CD4-positive, CD25-positive, alpha-beta regulatory T cell (primary cell): Measurements from ENCODE around the gene ZNF423. TPM values are rescaled to one million over a fixed set of nuclear protein-coding genes. Genes with fewer than 3 reads are reported as not detected.

Experiments used
- ATAC-seq, 2 donors: fragments of 150-1000 bp; cut with Tn5 transposase; one replicate each; pipeline ENCODE4 v1.10.0; 2021; ENCODE audit warnings: low read depth in 2 of 2, moderate number of reproducible peaks in 2 of 2, moderate library complexity in 1 of 2
- DNase-seq, 3 donors: peaks; one replicate each; pipeline versions ENCODE4 v3.0.0 to v3.0.0-alpha.2; 2012 to 2022; ENCODE audit warnings: mixed read lengths in 1 of 3
- H3K27ac ChIP-seq: one replicate; pipeline ENCODE4 v1.7.0; 2013; ENCODE audit warnings: mild to moderate bottlenecking, low read length; ENCODE audit not compliant: insufficient read depth, poor library complexity, severe bottlenecking
- H3K27me3 ChIP-seq: one replicate; pipeline ENCODE4 v1.7.0; 2013; ENCODE audit warnings: low read length; ENCODE audit not compliant: control insufficient read depth, insufficient read depth
- H3K36me3 ChIP-seq: one replicate; pipeline ENCODE4 v1.7.0; 2013; ENCODE audit warnings: mild to moderate bottlenecking, low read length, moderate library complexity; ENCODE audit not compliant: control insufficient read depth, insufficient read depth
- H3K4me1 ChIP-seq: 2 replicates; pipeline ENCODE4 v1.7.0; 2013; ENCODE audit warnings: mild to moderate bottlenecking, low read length; ENCODE audit not compliant: insufficient read depth, control insufficient read depth, poor library complexity, severe bottlenecking
- H3K4me3 ChIP-seq: one replicate; pipeline ENCODE4 v1.7.0; 2013; ENCODE audit warnings: low read depth, mild to moderate bottlenecking, low read length, moderate library complexity
- H3K9me3 ChIP-seq, 2 experiments: 1 replicate in 1 of 2; 2 replicates in 1 of 2; pipeline ENCODE4 v1.7.0; 2013; ENCODE audit warnings: low read length in 2 of 2, mild to moderate bottlenecking in 1 of 2, moderate library complexity in 1 of 2; ENCODE audit not compliant: control insufficient read depth in 2 of 2
- H3K27ac Mint-ChIP-seq, 3 donors: one replicate each; pipeline ENCODE4 v1.8.0; 2020 to 2022; ENCODE audit warnings: mild to moderate bottlenecking in 3 of 3, mixed read lengths in 3 of 3, moderate library complexity in 2 of 3
- H3K27me3 Mint-ChIP-seq: one replicate; pipeline ENCODE4 v1.8.0; 2022; ENCODE audit warnings: mild to moderate bottlenecking, mixed read lengths
- H3K36me3 Mint-ChIP-seq: one replicate; pipeline ENCODE4 v1.8.0; 2020; ENCODE audit warnings: mixed read lengths
- H3K4me1 Mint-ChIP-seq, 4 donors: one replicate each; pipeline ENCODE4 v1.8.0; 2020 to 2022; ENCODE audit warnings: mixed read lengths in 4 of 4, mild to moderate bottlenecking in 1 of 4
- H3K4me3 Mint-ChIP-seq, 4 donors: one replicate each; pipeline ENCODE4 v1.8.0; 2020 to 2022; ENCODE audit warnings: mild to moderate bottlenecking in 4 of 4, mixed read lengths in 4 of 4, moderate library complexity in 3 of 4
- H3K9me3 Mint-ChIP-seq, 7 donors: one replicate each; pipeline ENCODE4 v1.8.0; 2020 to 2022; ENCODE audit warnings: mixed read lengths in 7 of 7, mild to moderate bottlenecking in 3 of 7, moderate library complexity in 2 of 7
- polyA plus RNA-seq, 4 donors: library from polyadenylated mRNA; unstranded; fragments of 300-500 nt; fragmentation: Illumina TruSeq; gene quantifications; one replicate each; pipeline ENCODE4 v1.2.3, GENCODE V29; 2021
- total RNA-seq: library from RNA; stranded (reverse); gene quantifications from one replicate; pipeline ENCODE4 v1.2.3, GENCODE V29; 2022

Gene ZNF423
- total and polyA plus RNA-seq, 5 donors from 2014 or later, result 0.05 TPM; not detected in 4

DNA sequence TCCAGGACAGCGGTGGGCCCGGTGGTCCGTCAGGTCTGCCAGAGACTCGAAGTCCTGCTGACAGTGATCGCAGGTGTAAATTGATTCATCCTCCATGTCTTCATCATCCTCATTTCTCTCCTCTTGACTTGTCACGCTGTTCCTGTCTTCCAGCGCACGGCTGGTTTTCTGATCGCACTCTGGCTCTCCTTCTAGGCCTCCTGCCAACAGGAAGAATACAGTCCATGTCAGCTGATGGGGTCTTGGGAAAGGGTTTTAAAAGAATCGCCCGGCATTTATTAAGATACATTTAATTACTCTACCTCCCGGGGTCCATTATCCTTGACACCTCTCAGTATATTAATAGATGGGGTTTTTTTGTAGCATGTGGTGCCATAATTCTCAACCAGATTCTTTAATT is 125.1 kb downstream of the ZNF423 start:
- no peaks in the 10 kb centered on the region for H3K4me1 ChIP-seq
- no peaks in the 10 kb centered on the region for H3K36me3 Mint-ChIP-seq
- H3K27me3 Mint-ChIP-seq, result peaks cover 8% of the 10 kb centered on the region
- H3K27ac ChIP-seq, result no peak overlapping the region
- H3K4me3 Mint-ChIP-seq, result no peak overlapping the region
- DNase-seq, result no peak
- H3K4me3 ChIP-seq, result no peak overlapping the region
- no peak for ATAC-seq
- H3K36me3 ChIP-seq, result no peaks in the 10 kb centered on the region
- peaks cover 0 to 11% (median 2%) of the 10 kb centered on the region in 7 donors for H3K9me3 Mint-ChIP-seq
- H3K4me1 Mint-ChIP-seq, result no peaks in the 10 kb centered on the region
- no peak overlapping the region for H3K27ac Mint-ChIP-seq
- H3K27me3 ChIP-seq, result no peaks in the 10 kb centered on the region
- peaks cover 0 to 4% of the 10 kb centered on the region in 2 experiments for H3K9me3 ChIP-seq

DNA sequence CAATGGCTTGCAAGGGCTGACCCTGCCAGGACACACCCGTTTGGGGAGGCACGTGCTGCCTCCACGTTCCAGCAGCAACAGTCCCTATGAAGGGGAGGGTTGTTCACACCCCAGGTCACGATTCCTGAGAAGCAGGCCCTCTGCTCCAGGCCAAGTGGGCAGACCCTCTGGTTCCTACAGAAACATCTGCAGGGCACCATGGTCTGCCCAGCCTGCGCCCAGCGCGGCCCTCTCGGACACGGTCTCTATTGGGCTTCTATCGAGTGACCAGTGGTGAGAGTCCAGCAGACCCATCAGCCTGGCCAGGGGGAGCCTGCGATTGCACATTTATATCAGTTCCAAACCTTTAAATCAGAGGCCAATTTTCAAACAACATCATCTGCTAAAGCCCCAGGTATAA is 128.3 kb downstream of the ZNF423 start:
- no peaks in the 10 kb centered on the region for H3K27me3 ChIP-seq
- Mint-ChIP-seq H3K4me1 (no peaks in the 10 kb centered on the region), H3K4me3 (no peak overlapping the region), H3K36me3 (no peaks in the 10 kb centered on the region), H3K9me3 (peaks cover 0 to 11% (median 3%) of the 10 kb centered on the region in 7 donors), H3K27ac (no peak overlapping the region), H3K27me3 (peaks cover 4% of the 10 kb centered on the region)
- DNase-seq (no peak), ATAC-seq (no peak)
- H3K36me3 ChIP-seq, result no peaks in the 10 kb centered on the region
- H3K27ac ChIP-seq, result no peak overlapping the region
- H3K4me1 ChIP-seq, result no peaks in the 10 kb centered on the region
- H3K9me3 ChIP-seq, result peaks cover 0 to 4% of the 10 kb centered on the region in 2 experiments
- H3K4me3 ChIP-seq, result no peak overlapping the region

GRCh38 chr16:49726155-49726554 is 129.8 kb downstream of the ZNF423 start:
- peaks cover 0 to 11% (median 3%) of the 10 kb centered on the region in 7 donors for H3K9me3 Mint-ChIP-seq
- Histone ChIP-seq H3K27me3 (no peaks in the 10 kb centered on the region), H3K27ac (no peak overlapping the region), H3K4me3 (no peak overlapping the region), H3K36me3 (no peaks in the 10 kb centered on the region), H3K4me1 (no peaks in the 10 kb centered on the region), H3K9me3 (peaks cover 0 to 4% of the 10 kb centered on the region in 2 experiments)
- H3K4me3 Mint-ChIP-seq, result no peak overlapping the region
- ATAC-seq (no peak), DNase-seq (no peak)
- H3K36me3 Mint-ChIP-seq, result no peaks in the 10 kb centered on the region
- peaks cover 4% of the 10 kb centered on the region for H3K27me3 Mint-ChIP-seq
- H3K4me1 Mint-ChIP-seq, result no peaks in the 10 kb centered on the region
- no peak overlapping the region for H3K27ac Mint-ChIP-seq

DNA sequence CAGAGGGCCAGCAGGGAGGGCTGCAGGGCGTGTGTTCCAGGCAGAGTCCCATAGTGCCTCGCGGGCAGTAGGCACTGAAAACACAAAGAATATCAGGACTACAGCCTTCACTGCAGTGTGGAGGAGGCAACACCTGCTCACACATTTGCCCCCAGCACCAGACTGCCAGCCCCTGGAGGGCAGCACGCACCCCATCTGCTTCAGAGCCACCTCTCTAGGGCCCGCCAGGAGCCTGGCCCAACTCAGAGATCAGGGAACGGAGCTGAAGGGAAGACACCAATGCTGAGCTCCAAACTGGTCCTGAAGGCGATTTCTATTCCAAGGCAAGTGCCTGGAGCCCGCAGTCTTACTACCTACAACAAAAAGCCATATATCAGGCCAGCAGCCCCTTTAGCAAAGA is 130.3 kb downstream of the ZNF423 start:
- Mint-ChIP-seq H3K4me1 (no peaks in the 10 kb centered on the region), H3K9me3 (peaks cover 0 to 8% (median 2%) of the 10 kb centered on the region in 7 donors), H3K36me3 (no peaks in the 10 kb centered on the region), H3K4me3 (no peak overlapping the region), H3K27ac (no peak overlapping the region), H3K27me3 (peaks cover 1% of the 10 kb centered on the region)
- no peak for DNase-seq
- Histone ChIP-seq H3K27ac (no peak overlapping the region), H3K27me3 (no peaks in the 10 kb centered on the region), H3K4me3 (no peak overlapping the region), H3K9me3 (peaks cover 0 to 4% of the 10 kb centered on the region in 2 experiments), H3K4me1 (no peaks in the 10 kb centered on the region), H3K36me3 (no peaks in the 10 kb centered on the region)
- no peak for ATAC-seq

DNA sequence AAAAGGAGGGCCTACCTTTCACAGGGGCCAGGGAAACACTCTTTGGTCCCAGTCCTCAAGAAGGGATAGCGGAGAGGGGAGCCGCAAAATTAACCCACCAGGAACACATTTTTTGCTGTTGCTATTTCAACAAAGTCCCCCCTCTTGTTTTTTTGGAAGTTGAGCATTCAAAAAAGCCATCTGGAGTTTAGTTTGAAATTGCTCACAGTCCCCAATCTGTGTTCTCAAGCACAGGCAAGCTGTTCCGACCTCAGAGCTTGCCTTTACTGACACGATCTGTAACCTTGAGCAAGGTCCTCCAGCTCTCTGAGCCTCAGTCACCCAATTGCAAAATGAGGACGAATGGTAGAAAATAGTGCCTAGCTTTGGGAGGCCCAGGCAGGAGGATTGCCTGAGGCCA is 131.1 kb downstream of the ZNF423 start:
- Mint-ChIP-seq H3K4me3 (no peak overlapping the region), H3K9me3 (peaks cover 0 to 3% (median 0%) of the 10 kb centered on the region in 7 donors)
- H3K9me3 ChIP-seq, result peaks cover 0 to 2% of the 10 kb centered on the region in 2 experiments

DNA sequence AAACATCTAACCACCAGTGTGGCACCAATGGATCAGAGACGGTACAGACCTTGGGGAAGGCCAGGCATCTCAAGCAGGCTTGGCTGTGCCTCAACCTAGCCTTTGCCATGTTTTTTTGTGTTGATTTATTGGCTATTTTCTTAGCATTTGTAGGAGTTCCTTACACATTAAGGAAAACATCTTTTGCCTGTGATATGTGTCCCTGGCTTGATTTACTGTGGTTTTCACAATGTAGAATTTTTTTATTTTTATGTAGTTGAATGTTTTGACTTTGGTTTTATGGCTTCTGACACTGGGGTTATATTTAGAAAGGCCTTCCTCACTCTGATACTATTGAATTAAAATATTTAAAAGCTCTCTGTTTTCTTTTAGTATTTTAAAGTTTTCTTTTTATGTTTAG is 132.6 kb downstream of the ZNF423 start:
- Histone ChIP-seq H3K9me3 (no peaks in the 10 kb centered on the region), H3K4me3 (no peak overlapping the region), H3K4me1 (no peaks in the 10 kb centered on the region), H3K27me3 (no peaks in the 10 kb centered on the region), H3K27ac (no peak overlapping the region), H3K36me3 (no peaks in the 10 kb centered on the region)
- ATAC-seq, result no peak
- DNase-seq, result no peak
- Mint-ChIP-seq H3K27ac (no peak overlapping the region), H3K4me1 (no peaks in the 10 kb centered on the region), H3K9me3 (peaks cover 0 to 2% (median 0%) of the 10 kb centered on the region in 7 donors), H3K36me3 (no peaks in the 10 kb centered on the region), H3K4me3 (no peak overlapping the region), H3K27me3 (no peaks in the 10 kb centered on the region)

More for the DNA sequence above, 131.1 kb downstream of the ZNF423 start:
- Histone ChIP-seq H3K27me3 (no peaks in the 10 kb centered on the region), H3K4me1 (no peaks in the 10 kb centered on the region), H3K4me3 (no peak overlapping the region), H3K27ac (no peak overlapping the region), H3K36me3 (no peaks in the 10 kb centered on the region)
- Mint-ChIP-seq H3K4me1 (no peaks in the 10 kb centered on the region), H3K36me3 (no peaks in the 10 kb centered on the region), H3K27ac (no peak overlapping the region), H3K27me3 (no peaks in the 10 kb centered on the region)
- ATAC-seq (no peak), DNase-seq (no peak)

- Mint-ChIP-seq H3K9me3 (peaks cover 0 to 4% (median 0%) of the 10 kb centered on the region in 7 donors), H3K27ac (peak overlapping the region in 1 of 3 donors; percentile 78), H3K36me3 (no peaks in the 10 kb centered on the region)
Observed at GRCh38 chr16:49720225-49720624, 135.7 kb downstream of the ZNF423 start.

GRCh38 chr16:49717689-49718088 is 138.2 kb downstream of the ZNF423 start:
- Histone ChIP-seq H3K9me3 (no peaks in the 10 kb centered on the region), H3K36me3 (no peaks in the 10 kb centered on the region), H3K27ac (no peak overlapping the region), H3K4me1 (no peaks in the 10 kb centered on the region), H3K4me3 (no peak overlapping the region), H3K27me3 (no peaks in the 10 kb centered on the region)
- H3K36me3 Mint-ChIP-seq, result no peaks in the 10 kb centered on the region
- H3K27ac Mint-ChIP-seq, result no peak overlapping the region
- no peak for ATAC-seq
- peaks cover 0 to 2% (median 0%) of the 10 kb centered on the region in 7 donors for H3K9me3 Mint-ChIP-seq
- no peaks in the 10 kb centered on the region for H3K27me3 Mint-ChIP-seq
- H3K4me3 Mint-ChIP-seq, result no peak overlapping the region
- no peak for DNase-seq
- no peaks in the 10 kb centered on the region for H3K4me1 Mint-ChIP-seq

More at GRCh38 chr16:49720225-49720624, 135.7 kb downstream of the ZNF423 start:
- Mint-ChIP-seq H3K4me3 (no peak overlapping the region), H3K4me1 (no peaks in the 10 kb centered on the region), H3K27me3 (no peaks in the 10 kb centered on the region)
- DNase-seq (no peak), ATAC-seq (no peak)
- no peaks in the 10 kb centered on the region for H3K9me3 ChIP-seq
- H3K4me1 ChIP-seq, result no peaks in the 10 kb centered on the region
- no peaks in the 10 kb centered on the region for H3K27me3 ChIP-seq
- H3K4me3 ChIP-seq, result no peak overlapping the region
- no peak overlapping the region for H3K27ac ChIP-seq
- no peaks in the 10 kb centered on the region for H3K36me3 ChIP-seq
